K562 (cell line): Measurements from ENCODE around the gene PRMT7. TPM values are rescaled to one million over a fixed set of nuclear protein-coding genes. Genes with fewer than 3 reads are reported as not detected.
"Not testable (repeated sequence)": the region's sequence is repeated elsewhere in the genome, so short reads cannot be mapped to it uniquely, and the experiment has no call there.

Experiments used
- ATAC-seq: fragments of 200-7000 bp; cut with Tn5 transposase; 3 replicates; pipeline ENCODE4 v1.9.1; 2020; ENCODE audit warnings: moderate library complexity
- BruUV-seq: library from RNA; stranded (reverse); fragments of 400-500 nt; replicated peaks from 2 replicates; lab custom pipeline; 2021; lab: Mats Ljungman, UMichigan
- CTCF ChIA-PET: fragments of 300-600 bp; formaldehyde crosslinking; extraction: SDS; loops from one replicate; lab custom pipeline; 2021; ENCODE audit warnings: low intra/inter-chr PET ratio; lab: Yijun Ruan, JAX
- POLR2A ChIA-PET: fragments of 300-600, 350-650 bp; sonication (Branson Sonifier 250); formaldehyde crosslinking; extraction: SDS; loops from one replicate; lab custom pipeline; 2021; ENCODE audit warnings: antibody characterized with exemption, inconsistent platforms; lab: Yijun Ruan, JAX
- DNase-seq, 4 experiments: peaks; one replicate each; pipeline versions ENCODE4 v3.0.0 to v3.0.0-alpha.2; 2011 to 2018; ENCODE audit warnings: low spot score in 3 of 4, mixed read lengths in 3 of 4; ENCODE audit errors: extremely low read depth in 1 of 4
- FAIRE-seq: peaks from 2 replicates; lab custom pipeline; 2011; peaks lifted over from hg19 to GRCh38; lab: Jason Lieb, UNC
- H2AFZ ChIP-seq: 2 replicates; pipeline ENCODE4 v1.6.0; 2011; ENCODE audit warnings: low read depth, low read length, control low read depth, inconsistent platforms
- H3K27ac ChIP-seq: fragments of 200-600 bp; 3 replicates; pipeline ENCODE4 v1.8.0; 2011; ENCODE audit warnings: low read depth, mild to moderate bottlenecking, control low read depth, inconsistent platforms, low read length, moderate library complexity, mixed read lengths; ENCODE audit errors: extremely low read depth
- H3K27me3 ChIP-seq, 2 experiments: fragments of 300-600 bp in 1 of 2; 2 replicates in 1 of 2; 3 replicates in 1 of 2; pipeline versions ENCODE4 v1.6.0 to v1.8.0; 2011; ENCODE audit warnings: inconsistent platforms in 2 of 2, low read length in 2 of 2, mild to moderate bottlenecking in 1 of 2, mixed read lengths in 1 of 2, moderate library complexity in 1 of 2; ENCODE audit not compliant: control insufficient read depth in 2 of 2, insufficient read depth in 2 of 2
- H3K36me3 ChIP-seq: fragments of 300-600 bp; 3 replicates; pipeline ENCODE4 v1.8.0; 2011; ENCODE audit warnings: mild to moderate bottlenecking, low read length, inconsistent platforms; ENCODE audit not compliant: control insufficient read depth, insufficient read depth
- H3K4me1 ChIP-seq, 2 experiments: fragments of 200-600 bp in 1 of 2; replicated peaks in 1 of 2; 2 replicates in 1 of 2; 3 replicates in 1 of 2; pipeline versions ENCODE4 v1.5.1 to v1.8.0; 2011; ENCODE audit warnings: inconsistent platforms in 2 of 2, low read length in 2 of 2, mild to moderate bottlenecking in 1 of 2, mixed read lengths in 1 of 2, moderate library complexity in 1 of 2; ENCODE audit not compliant: control insufficient read depth in 2 of 2, insufficient read depth in 2 of 2
- H3K4me2 ChIP-seq: 2 replicates; pipeline ENCODE4 v1.6.1; 2011; ENCODE audit warnings: low read length, control low read depth, inconsistent platforms, mixed read lengths; ENCODE audit not compliant: insufficient read depth
- H3K4me3 ChIP-seq: fragments of 200-600 bp; sonication (generic), shearing (Covaris generic); 2 replicates; pipeline ENCODE4 v1.5.1; 2016; ENCODE audit warnings: control low read depth, inconsistent platforms
- H3K79me2 ChIP-seq: fragments of 200-600 bp; 3 replicates; pipeline ENCODE4 v1.8.0; 2011; ENCODE audit warnings: low read length, inconsistent platforms; ENCODE audit not compliant: control insufficient read depth, insufficient read depth
- H3K9ac ChIP-seq, 2 experiments: 2 replicates each; pipeline versions ENCODE4 v1.6.0 to v1.6.1; 2011; ENCODE audit warnings: low read depth in 2 of 2, low read length in 2 of 2, control low read depth in 1 of 2, inconsistent platforms in 1 of 2, mild to moderate bottlenecking in 1 of 2, mixed read lengths in 1 of 2; ENCODE audit not compliant: insufficient read depth in 1 of 2
- H3K9me1 ChIP-seq: one replicate; pipeline ENCODE4 v1.6.0; 2011; ENCODE audit warnings: inconsistent platforms, mild to moderate bottlenecking, low read length, moderate library complexity; ENCODE audit not compliant: control insufficient read depth, insufficient read depth
- H3K9me3 ChIP-seq: replicated peaks from 2 replicates; pipeline ENCODE4 v1.5.1; 2011; ENCODE audit warnings: low read depth, low read length, inconsistent platforms; ENCODE audit not compliant: control insufficient read depth, insufficient read depth
- H4K20me1 ChIP-seq: replicated peaks from 2 replicates; pipeline ENCODE4 v1.6.1; 2011; ENCODE audit warnings: low read length, inconsistent platforms, mixed read lengths; ENCODE audit not compliant: control insufficient read depth, insufficient read depth
- FOXP4 ChIP-seq: sonication (generic); formaldehyde crosslinking; IDR thresholded peaks from 2 replicates; pipeline ENCODE4 v1.8.0; 2022; ENCODE audit warnings: mild to moderate bottlenecking, missing genetic modification reagents, borderline replicate concordance
- USF1 ChIP-seq: sonication (generic); formaldehyde crosslinking; IDR thresholded peaks from 2 replicates; pipeline ENCODE4 v1.9.0; 2022; ENCODE audit warnings: mild to moderate bottlenecking, missing genetic modification reagents
- WGBS: fragments of 100-300 bp; shearing (Covaris generic); methylation state at CpG from one replicate; pipeline ENCODE4 v1.1.6; 2016; ENCODE audit warnings: low coverage, mixed read lengths; ENCODE audit not compliant: insufficient coverage; ENCODE audit errors: missing lambda C conversion rate; 5-methylcytosine and 5-hydroxymethylcytosine counted together
- in situ Hi-C: fragments of 300-500 bp; cut with MboI; formaldehyde crosslinking; loops from 4 replicates; pipeline ENCODE4 v1.15.0; 2018; ENCODE audit warnings: inconsistent platforms, mixed read lengths
- intact Hi-C: fragments of 100-400 bp; cut with micrococcal nuclease; formaldehyde crosslinking; loops from 2 replicates; pipeline ENCODE4 v1.14.2; 2022
- polyA plus RNA-seq, 8 experiments: library from polyadenylated mRNA; depleted of rRNA in 4 of 8; stranded (reverse) in 5 of 8; unstranded in 3 of 8; fragments of >200 nt; fragmentation: Nextera tagmentation in 2 of 8; fragmentation: Illumina TruSeq in 1 of 8; extraction: Ambion mirVana in 2 of 8; extraction: Trizol in 1 of 8; gene quantifications; 2 replicates each; pipeline versions ENCODE4 v1.2.1 to v1.2.3, GENCODE V29; 2011 to 2014; ENCODE audit warnings: inconsistent platforms in 1 of 8, missing spikeins in 1 of 8
- total RNA-seq, 7 experiments: library from RNA; depleted of rRNA in 6 of 7; stranded (reverse); fragments of >200 nt in 6 of 7; fragmentation: Illumina TruSeq in 2 of 7; extraction: Trizol in 2 of 7; gene quantifications; 2 replicates each; pipeline versions ENCODE4 v1.2.1 to v1.2.3, GENCODE V29; 2011 to 2021; ENCODE audit warnings: low replicate concordance in 1 of 7

Gene PRMT7
- total and polyA plus RNA-seq, 9 of the 15 experiments (the other 6 are each of a cell fraction or from before 2014, with no cell fraction given): 6.4 to 88.8 (median 73.1) TPM

- TF ChIP-seq FOXP4: no peak
- no peak for TF ChIP-seq USF1 (CRISPR knock-in tag)
These were observed 22.6 kb upstream of the PRMT7 start (continued) for GRCh38 chr16:68288252-68288650.

- FAIRE-seq, H2AFZ ChIP-seq, CTCF ChIA-PET, H3K9ac ChIP-seq, H3K27me3 ChIP-seq, H3K27ac ChIP-seq, DNase-seq, H3K4me3 ChIP-seq, BruUV-seq, H3K9me1 ChIP-seq, H3K9me3 ChIP-seq, H4K20me1 ChIP-seq, intact Hi-C loops, ATAC-seq, H3K4me2 ChIP-seq, in situ Hi-C loops: not testable (repeated sequence)
- Histone ChIP-seq H3K4me1 (peaks cover 14 to 29% of the 10 kb centered on the region in 2 experiments), H3K79me2 (peaks cover 27% of the 10 kb centered on the region), H3K36me3 (peaks cover 77% of the 10 kb centered on the region)
- POLR2A ChIA-PET: interaction anchor here (0.7 to 3.4 kb wide), 8 partner anchors 10 to 49 kb away, joined by 3 to 27 read pairs (median 6); partner anchors contain the start of genes PRMT7, SLC7A6 and SLC7A6OS
- 78% methylated on average over 8 of the region's 9 CpGs for WGBS
These were observed 22.0 kb upstream of the PRMT7 start for GRCh38 chr16:68288796-68289195.
